GM19099 (cell line): Measurements from ENCODE around the gene CCRL2.

Source experiments
- POLR2A ChIP-seq: IDR thresholded peaks from 3 replicates; pipeline ENCODE4 v1.6.1; 2011; ENCODE audit warnings: low read depth; ENCODE audit not compliant: insufficient read length; ENCODE audit errors: extremely low read depth

Gene CCRL2

DNA sequence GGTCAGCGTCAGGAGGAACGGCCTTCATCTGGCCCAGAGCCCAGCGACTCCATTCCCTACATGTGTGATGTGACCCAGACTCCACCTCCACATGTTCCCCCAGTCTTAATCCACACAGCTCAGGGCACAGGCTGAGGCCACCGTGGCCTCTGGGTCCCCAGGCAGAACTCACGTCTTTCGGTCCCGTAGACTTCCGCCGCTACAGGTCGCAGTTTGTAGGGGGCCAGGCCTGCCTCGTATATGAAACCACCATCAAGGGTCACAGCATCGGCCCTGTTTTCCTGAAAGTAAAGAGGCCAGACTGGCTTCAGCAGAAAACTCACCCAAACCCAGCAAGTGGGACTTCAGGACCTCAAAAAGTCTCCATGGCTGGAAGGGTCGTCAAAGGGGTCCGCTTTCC lies 49.1 kb downstream of the CCRL2 start:
- no peak for TF ChIP-seq POLR2A
